Natural killer cell (primary cell): ENCODE measurements around the gene GFRA4. TPM values are rescaled to one million over a fixed set of nuclear protein-coding genes. Genes with fewer than 3 reads are reported as not detected.

Experiments used
- ATAC-seq, 3 donors: fragments of 150-1000 bp in 2 of 3; fragments of 200-7000 bp in 1 of 3; cut with Tn5 transposase; 1 replicate in 1 of 3; 2 replicates in 2 of 3; pipeline ENCODE4 v1.10.0; 2021; ENCODE audit warnings: mild to moderate bottlenecking in 2 of 3, moderate library complexity in 2 of 3
- DNase-seq, 2 donors: peaks; one replicate each; pipeline versions ENCODE4 v3.0.0 to v3.0.0-alpha.2; 2013 to 2021; ENCODE audit warnings: mixed read lengths in 1 of 2
- H3K27ac ChIP-seq: one replicate; pipeline ENCODE4 v1.5.1; 2013; ENCODE audit warnings: mild to moderate bottlenecking, low read length
- H3K27me3 ChIP-seq: one replicate; pipeline ENCODE4 v1.6.1; 2013; ENCODE audit warnings: low read length; ENCODE audit not compliant: control insufficient read depth, insufficient read depth
- H3K36me3 ChIP-seq: one replicate; pipeline ENCODE4 v1.6.1; 2013; ENCODE audit warnings: low read length; ENCODE audit not compliant: control insufficient read depth, insufficient read depth
- H3K4me1 ChIP-seq: one replicate; pipeline ENCODE4 v1.6.1; 2013; ENCODE audit warnings: low read length; ENCODE audit not compliant: control insufficient read depth, insufficient read depth
- H3K4me3 ChIP-seq: one replicate; pipeline ENCODE4 v1.5.1; 2013; ENCODE audit warnings: low read length
- H3K9me3 ChIP-seq: one replicate; pipeline ENCODE4 v1.6.1; 2013; ENCODE audit warnings: low read length; ENCODE audit not compliant: control insufficient read depth, insufficient read depth
- H3K27ac Mint-ChIP-seq, 2 donors: one replicate each; pipeline ENCODE4 v1.8.0; 2022; ENCODE audit warnings: mild to moderate bottlenecking in 2 of 2, mixed read lengths in 2 of 2, moderate library complexity in 1 of 2
- H3K27me3 Mint-ChIP-seq, 2 donors: one replicate each; pipeline ENCODE4 v1.8.0; 2022; ENCODE audit warnings: low read depth in 2 of 2, mixed read lengths in 2 of 2
- H3K36me3 Mint-ChIP-seq: one replicate; pipeline ENCODE4 v1.8.0; 2022; ENCODE audit warnings: mixed read lengths
- H3K4me1 Mint-ChIP-seq, 2 donors: one replicate each; pipeline ENCODE4 v1.8.0; 2022; ENCODE audit warnings: mixed read lengths in 2 of 2
- H3K4me3 Mint-ChIP-seq: one replicate; pipeline ENCODE4 v1.8.0; 2022; ENCODE audit warnings: mild to moderate bottlenecking, moderate library complexity, mixed read lengths
- H3K9me3 Mint-ChIP-seq, 2 donors: one replicate each; pipeline ENCODE4 v1.8.0; 2022; ENCODE audit warnings: mixed read lengths in 2 of 2
- CTCF ChIP-seq: fragments of 200-600 bp; IDR thresholded peaks from one replicate; pipeline ENCODE4 v1.8.0; 2022; ENCODE audit warnings: antibody characterized with exemption
- WGBS: methylation state at CpG from one replicate; pipeline ENCODE4 v1.1.7; 2013; ENCODE audit warnings: missing lambda C conversion rate; ENCODE audit not compliant: insufficient coverage; 5-methylcytosine and 5-hydroxymethylcytosine counted together
- intact Hi-C: fragments of 100-400 bp; cut with micrococcal nuclease; formaldehyde crosslinking; loops from one replicate; pipeline ENCODE4 v1.14.2; 2022
- total RNA-seq, 4 donors: library from RNA; stranded (reverse); fragments of 120-200 nt in 1 of 4; gene quantifications; one replicate each; pipeline versions ENCODE4 v1.2.3 to v1.2.4, GENCODE V29; 2013 to 2022

GFRA4 gene
- total RNA-seq, 3 donors from 2014 or later (not counting 1 experiment from before 2014, with no cell fraction given), result not detected

GRCh38 chr20:3613821-3614440, 49.3 kb downstream of the GFRA4 start:
- H3K27me3 Mint-ChIP-seq, result no peaks in the 10 kb centered on the region
- no peak overlapping the region for H3K4me3 ChIP-seq
- peaks cover 7% of the 10 kb centered on the region for H3K36me3 ChIP-seq
- 96% methylated on average over 9 of the region's 9 CpGs for WGBS
- no peak for ATAC-seq
- no peaks in the 10 kb centered on the region for H3K27me3 ChIP-seq
- DNase-seq, result no peak
- no peaks in the 10 kb centered on the region for H3K36me3 Mint-ChIP-seq
- no peak for TF ChIP-seq CTCF
- no peaks in the 10 kb centered on the region for H3K9me3 Mint-ChIP-seq
- no peak overlapping the region for H3K27ac Mint-ChIP-seq
- no peaks in the 10 kb centered on the region for H3K4me1 Mint-ChIP-seq
- no peak overlapping the region for H3K4me3 Mint-ChIP-seq
- H3K27ac ChIP-seq, result no peak overlapping the region
- H3K9me3 ChIP-seq, result no peaks in the 10 kb centered on the region
- H3K4me1 ChIP-seq, result no peaks in the 10 kb centered on the region
- intact Hi-C loops, result no loop called here

GRCh38 chr20:3612795-3613572, 50.2 kb downstream of the GFRA4 start:
- WGBS, result 90% methylated on average over 10 of the region's 10 CpGs
- no peaks in the 10 kb centered on the region for H3K9me3 ChIP-seq
- Mint-ChIP-seq H3K4me1 (no peaks in the 10 kb centered on the region), H3K27me3 (no peaks in the 10 kb centered on the region), H3K36me3 (peaks cover 4% of the 10 kb centered on the region), H3K9me3 (no peaks in the 10 kb centered on the region), H3K4me3 (no peak overlapping the region), H3K27ac (no peak overlapping the region)
- no peak overlapping the region for H3K27ac ChIP-seq
- H3K36me3 ChIP-seq, result peaks cover 7% of the 10 kb centered on the region
- H3K4me1 ChIP-seq, result no peaks in the 10 kb centered on the region
- no peak overlapping the region for H3K4me3 ChIP-seq
- ATAC-seq, result no peak
- no peak for DNase-seq
- no peak for TF ChIP-seq CTCF
- no peaks in the 10 kb centered on the region for H3K27me3 ChIP-seq
- intact Hi-C loops, result no loop called here

GRCh38 chr20:3611901-3612300, 51.3 kb downstream of the GFRA4 start:
- TF ChIP-seq CTCF, result no peak
- no peak for ATAC-seq
- H3K36me3 Mint-ChIP-seq, result peaks cover 5% of the 10 kb centered on the region

More at GRCh38 chr20:3611901-3612300, 51.3 kb downstream of the GFRA4 start:
- DNase-seq, result no peak
- no peaks in the 10 kb centered on the region for H3K9me3 Mint-ChIP-seq
- H3K27me3 ChIP-seq, result no peaks in the 10 kb centered on the region
- H3K4me1 ChIP-seq, result no peaks in the 10 kb centered on the region
- H3K4me3 Mint-ChIP-seq, result no peak overlapping the region
- H3K4me3 ChIP-seq, result no peak overlapping the region
- WGBS, result 100% methylated on average over 1 of the region's 1 CpG
- H3K4me1 Mint-ChIP-seq, result no peaks in the 10 kb centered on the region
- intact Hi-C loops, result no loop called here
- H3K27ac Mint-ChIP-seq, result no peak overlapping the region
- no peaks in the 10 kb centered on the region for H3K27me3 Mint-ChIP-seq
- H3K9me3 ChIP-seq, result no peaks in the 10 kb centered on the region
- H3K27ac ChIP-seq, result no peak overlapping the region
- peaks cover 7% of the 10 kb centered on the region for H3K36me3 ChIP-seq

Other genes starting within 250 kb of the GFRA4 start
- gene ATRN, start 192.4 kb downstream of the GFRA4 start, total RNA-seq, result 10 to 100 TPM; 16.1 to 21.8 (median 19.3) TPM
- gene ADAM33, start 18.6 kb upstream of the GFRA4 start, total RNA-seq, result not detected
- under 1 TPM; 0.09 to 0.36 (median 0.30) TPM for gene SIGLEC1, start 49.2 kb upstream of the GFRA4 start, total RNA-seq
- not detected for gene HSPA12B, start 69.3 kb upstream of the GFRA4 start, total RNA-seq
- 10 to 100 TPM; 10.1 to 13.5 (median 12.3) TPM for gene ADISSP, start 104.4 kb upstream of the GFRA4 start, total RNA-seq
- gene SPEF1, start 118.0 kb upstream of the GFRA4 start, total RNA-seq, result under 1 TPM in 1 of 3 donors, not detected in 2; 0.23 TPM
- 10 to 100 TPM; 46.7 to 62.6 (median 55.4) TPM for gene CENPB, start 123.3 kb upstream of the GFRA4 start, total RNA-seq
- gene CDC25B, start 132.9 kb upstream of the GFRA4 start, total RNA-seq, result 100 to 1,000 TPM; 123 to 147 (median 143) TPM
- gene AP5S1, start 157.1 kb upstream of the GFRA4 start, total RNA-seq, result 10 to 100 TPM in 2 of 3 donors, 1 to 10 TPM in 1; 7.9 to 12.3 (median 12.1) TPM
- gene MAVS, start 183.4 kb upstream of the GFRA4 start, total RNA-seq, result 10 to 100 TPM; 23.1 to 30.8 (median 26.4) TPM
- 10 to 100 TPM; 50.5 to 74.3 (median 61.3) TPM for gene PANK2, start 226.0 kb upstream of the GFRA4 start, total RNA-seq